OCI-LY7 (cell line): Measurements from ENCODE around the gene LDLRAD4. TPM values are rescaled to one million over a fixed set of nuclear protein-coding genes. Genes with fewer than 3 reads are reported as not detected.

Experiments
- BruUV-seq: library from RNA; stranded (reverse); fragments of 400-500 nt; replicated peaks from 2 replicates; lab custom pipeline; 2021; lab: Mats Ljungman, UMichigan
- CTCF ChIA-PET: fragments of 300-600 bp; sonication (Branson Sonifier 250); formaldehyde crosslinking; loops from one replicate; lab custom pipeline; 2022; ENCODE audit warnings: antibody characterized with exemption; ENCODE audit not compliant: unreplicated experiment; lab: Charles Lee
- POLR2A ChIA-PET: fragments of 300-600 bp; sonication (Branson Sonifier 250); formaldehyde crosslinking; loops from one replicate; lab custom pipeline; 2022; ENCODE audit warnings: antibody characterized with exemption; lab: Charles Lee
- DNase-seq: peaks from one replicate; pipeline ENCODE4 v3.0.0-alpha.2; 2015; ENCODE audit warnings: low spot score
- H2AFZ ChIP-seq: fragments of 200-600 bp; sonication (generic), shearing (Covaris generic); 2 replicates; pipeline ENCODE4 v1.6.1; 2014; ENCODE audit warnings: mild to moderate bottlenecking, antibody characterized with exemption, low read length, moderate library complexity
- H3K27ac ChIP-seq: fragments of 200-600 bp; sonication (generic); 2 replicates; pipeline ENCODE4 v1.5.1; 2014; ENCODE audit warnings: mixed run types, low read depth, mild to moderate bottlenecking, moderate library complexity, low read length, inconsistent platforms; ENCODE audit not compliant: poor library complexity, severe bottlenecking
- H3K36me3 ChIP-seq: fragments of 200-600 bp; sonication (generic); 2 replicates; pipeline ENCODE4 v1.6.1; 2014; ENCODE audit warnings: mild to moderate bottlenecking, antibody characterized with exemption, low read length, moderate library complexity, mixed read lengths; ENCODE audit not compliant: insufficient read depth
- H3K4me1 ChIP-seq: fragments of 200-600 bp; sonication (generic); 2 replicates; pipeline ENCODE4 v1.5.1; 2014; ENCODE audit warnings: mild to moderate bottlenecking, low read length; ENCODE audit not compliant: insufficient read depth, poor library complexity, severe bottlenecking
- H3K4me2 ChIP-seq: fragments of 200-600 bp; sonication (generic); 2 replicates; pipeline ENCODE4 v1.6.1; 2014; ENCODE audit warnings: mild to moderate bottlenecking, low read length
- H3K4me3 ChIP-seq: fragments of 200-600 bp; sonication (generic); 2 replicates; pipeline ENCODE4 v1.5.1; 2014; ENCODE audit warnings: mild to moderate bottlenecking, low read depth, low read length; ENCODE audit not compliant: poor library complexity, severe bottlenecking
- H3K79me2 ChIP-seq: fragments of 200-600 bp; sonication (generic); 2 replicates; pipeline ENCODE4 v1.6.1; 2016; ENCODE audit warnings: low read depth, mild to moderate bottlenecking, low read length, moderate library complexity, mixed read lengths; ENCODE audit not compliant: insufficient read depth
- H3K9me2 ChIP-seq: fragments of 200-600 bp; sonication (generic); 2 replicates; pipeline ENCODE4 v1.6.1; 2016; ENCODE audit warnings: mild to moderate bottlenecking, low read length, mixed read lengths; ENCODE audit not compliant: insufficient read depth
- H3K9me3 ChIP-seq: fragments of 200-600 bp; sonication (generic); 2 replicates; pipeline ENCODE4 v1.6.1; 2014; ENCODE audit warnings: mild to moderate bottlenecking, mixed run types, low read length, mixed read lengths
- H4K20me1 ChIP-seq: fragments of 200-600 bp; sonication (generic); 2 replicates; pipeline ENCODE4 v1.6.1; 2014; ENCODE audit warnings: mild to moderate bottlenecking, antibody characterized with exemption, low read length, moderate library complexity, mixed read lengths; ENCODE audit not compliant: insufficient read depth
- CTCF ChIP-seq: fragments of 200-600 bp; sonication (generic); conservative IDR thresholded peaks from 2 replicates; pipeline ENCODE4 v1.5.1; 2014; ENCODE audit warnings: mild to moderate bottlenecking, antibody characterized with exemption, low read length, moderate library complexity, mixed read lengths
- EZH2phosphoT487 ChIP-seq: fragments of 200-600 bp; sonication (generic); IDR thresholded peaks from 2 replicates; pipeline ENCODE4 v1.6.1; 2018; ENCODE audit warnings: low read depth, borderline replicate concordance, mild to moderate bottlenecking, mixed run types, antibody characterized with exemption, low read length, moderate library complexity, mixed read lengths
- intact Hi-C: fragments of 100-400 bp; cut with micrococcal nuclease; formaldehyde crosslinking; loops from one replicate; pipeline ENCODE4 v1.10.0; 2022; ENCODE audit not compliant: unreplicated experiment
- total RNA-seq, 2 experiments: library from RNA; depleted of rRNA in 1 of 2; stranded (reverse); fragments of >200 nt in 1 of 2; shearing (Covaris generic) in 1 of 2; gene quantifications; 2 replicates each; pipeline ENCODE4 v1.2.3, GENCODE V29; 2014 to 2022

The LDLRAD4 gene
- total RNA-seq, 2 experiments from 2014 or later, result 26.2 to 43.8 TPM

- H3K9me3 ChIP-seq, result no peaks in the 10 kb centered on the region
- CTCF ChIA-PET, result no interaction called here
These were observed 462.1 kb downstream of the LDLRAD4 start for GRCh38 chr18:13680612-13681011.

GRCh38 chr18:13681701-13682100 is 463.1 kb downstream of the LDLRAD4 start:
- no peaks in the 10 kb centered on the region for H3K9me3 ChIP-seq
- peaks cover 54% of the 10 kb centered on the region for H3K79me2 ChIP-seq
- H3K4me3 ChIP-seq, result no peak overlapping the region
- no peak overlapping the region for H2AFZ ChIP-seq
- no peak for DNase-seq
- H3K27ac ChIP-seq, result no peak overlapping the region
- no TSS peak for BruUV-seq
- CTCF ChIA-PET, result no interaction called here
- no peak overlapping the region for H3K4me2 ChIP-seq
- peaks cover 26% of the 10 kb centered on the region for H3K36me3 ChIP-seq
- peaks cover 14% of the 10 kb centered on the region for H4K20me1 ChIP-seq
- TF ChIP-seq EZH2phosphoT487 (no peak), CTCF (no peak)
- POLR2A ChIA-PET, result interaction anchor here (0.6 to 0.8 kb wide), 2 partner anchors 14 to 20 kb away, joined by 3 read pairs; no protein-coding TSS in a partner anchor
- H3K9me2 ChIP-seq, result no peaks in the 10 kb centered on the region
- intact Hi-C loops, result no loop called here
- no peaks in the 10 kb centered on the region for H3K4me1 ChIP-seq

More at GRCh38 chr18:13680612-13681011, 462.1 kb downstream of the LDLRAD4 start:
- Histone ChIP-seq H3K9me2 (no peaks in the 10 kb centered on the region), H3K36me3 (peaks cover 26% of the 10 kb centered on the region), H3K4me3 (no peak overlapping the region), H4K20me1 (peaks cover 14% of the 10 kb centered on the region), H2AFZ (no peak overlapping the region), H3K79me2 (peaks cover 43% of the 10 kb centered on the region), H3K27ac (no peak overlapping the region), H3K4me1 (no peaks in the 10 kb centered on the region), H3K4me2 (no peak overlapping the region)
- no peak for DNase-seq
- intact Hi-C loops, result no loop called here
- POLR2A ChIA-PET, result no interaction called here
- BruUV-seq, result no TSS peak
- TF ChIP-seq EZH2phosphoT487, result no peak
- peak; percentile 56 for TF ChIP-seq CTCF

- ChIA-PET POLR2A (interaction anchor here (1.1 kb wide), 1 partner anchor 15 kb away, joined by 3 read pairs; no protein-coding TSS in a partner anchor), CTCF (no interaction called here)
- Histone ChIP-seq H4K20me1 (peaks cover 21% of the 10 kb centered on the region), H3K27ac (no peak overlapping the region), H3K4me3 (no peak overlapping the region), H2AFZ (no peak overlapping the region), H3K9me2 (no peaks in the 10 kb centered on the region), H3K4me1 (no peaks in the 10 kb centered on the region), H3K79me2 (peaks cover 71% of the 10 kb centered on the region), H3K4me2 (no peak overlapping the region), H3K36me3 (peaks cover 32% of the 10 kb centered on the region), H3K9me3 (no peaks in the 10 kb centered on the region)
- no peak for DNase-seq
- BruUV-seq, result no TSS peak
- TF ChIP-seq CTCF (no peak), EZH2phosphoT487 (no peak)
- intact Hi-C loops, result no loop called here
These were observed 466.0 kb downstream of the LDLRAD4 start for GRCh38 chr18:13684546-13684945.
